HG02840 (cell line): ENCODE results near the gene ADH7.
"Not testable (repeated sequence)": the region's sequence is repeated elsewhere in the genome, so short reads cannot be mapped to it uniquely, and the experiment has no call there.

Experiments used
- ATAC-seq: cut with Tn5 transposase; IDR thresholded peaks from one replicate; pipeline ENCODE4 v1.9.1; 2021; ENCODE audit warnings: mild to moderate bottlenecking, moderate library complexity, moderate number of reproducible peaks; ENCODE audit not compliant: unreplicated experiment, low FRiP score

Gene ADH7

GRCh38 chr4:99382745-99383360 is 52.3 kb downstream of the ADH7 start:
- no peak for ATAC-seq

- ATAC-seq = no peak
Observed at GRCh38 chr4:99381588-99382175, 53.5 kb downstream of the ADH7 start.

GRCh38 chr4:99379571-99379970 is 55.6 kb downstream of the ADH7 start:
- ATAC-seq = no peak

GRCh38 chr4:99378876-99379275 is 56.3 kb downstream of the ADH7 start:
- ATAC-seq = no peak

- ATAC-seq = not testable (repeated sequence)
Observed at GRCh38 chr4:99377341-99377740, 57.8 kb downstream of the ADH7 start.

GRCh38 chr4:99372464-99372863 is 62.7 kb downstream of the ADH7 start:
- ATAC-seq = not testable (repeated sequence)

- ATAC-seq = not testable (repeated sequence)
Observed at GRCh38 chr4:99367817-99368216, 67.3 kb downstream of the ADH7 start.

- ATAC-seq = no peak
Observed at GRCh38 chr4:99366491-99366890, 68.7 kb downstream of the ADH7 start.

- ATAC-seq = no peak
Observed at GRCh38 chr4:99362768-99363167, 72.4 kb downstream of the ADH7 start.
